ENCODE results near the gene PDE4B.
"Not testable (repeated sequence)": the region's sequence is repeated elsewhere in the genome, so short reads cannot be mapped to it uniquely, and the experiment has no call there.

PDE4B gene

GRCh38 chr1:66401244-66401643 is 608.5 kb downstream of the PDE4B start:
- Histone ChIP-seq H3K4me1 (ENCODE audit: control insufficient read depth in 5 of 5, insufficient read depth in 5 of 5, low read length in 5 of 5) (peaks cover 3 to 19% (median 19%) of the 10 kb centered on the region in 5 donors), H3K36me3 (ENCODE audit: control insufficient read depth in 5 of 5, insufficient read depth in 5 of 5, low read length in 5 of 5) (no peaks in the 10 kb centered on the region), H3K9ac (ENCODE audit: low read length in 5 of 5) (no peak overlapping the region), H3K9me3 (ENCODE audit: control insufficient read depth in 5 of 5, low read length in 5 of 5) (no peaks in the 10 kb centered on the region), H3K27ac (ENCODE audit: low read depth, low read length) (no peak overlapping the region), H3K4me3 (ENCODE audit: low read depth in 1 of 5, low read length in 5 of 5) (no peak overlapping the region), H3K27me3 (ENCODE audit: control insufficient read depth in 5 of 5, insufficient read depth in 4 of 5, low read length in 5 of 5) (peaks cover 0 to 4% (median 0%) of the 10 kb centered on the region in 5 donors)

- H3K27ac ChIP-seq (ENCODE audit: low read depth, low read length): peak overlapping the region; percentile 15
- H3K4me3 ChIP-seq (ENCODE audit: low read depth in 1 of 5, low read length in 5 of 5): no peak overlapping the region
- H3K36me3 ChIP-seq (ENCODE audit: control insufficient read depth in 5 of 5, insufficient read depth in 5 of 5, low read length in 5 of 5): no peaks in the 10 kb centered on the region
- H3K27me3 ChIP-seq (ENCODE audit: control insufficient read depth in 5 of 5, insufficient read depth in 4 of 5, low read length in 5 of 5): peaks cover 0 to 4% (median 0%) of the 10 kb centered on the region in 5 donors
- peak overlapping the region in 1 of 5 donors; percentile 14 for H3K9ac ChIP-seq (ENCODE audit: low read length in 5 of 5)
- peaks cover 3 to 19% (median 19%) of the 10 kb centered on the region in 5 donors for H3K4me1 ChIP-seq (ENCODE audit: control insufficient read depth in 5 of 5, insufficient read depth in 5 of 5, low read length in 5 of 5)
- H3K9me3 ChIP-seq (ENCODE audit: control insufficient read depth in 5 of 5, low read length in 5 of 5): no peaks in the 10 kb centered on the region
Observed at GRCh38 chr1:66402194-66402593, 609.5 kb downstream of the PDE4B start.

GRCh38 chr1:66403007-66403731 is 610.5 kb downstream of the PDE4B start:
- Histone ChIP-seq H3K27ac (ENCODE audit: low read depth, low read length) (peak overlapping the region; percentile 11), H3K4me1 (ENCODE audit: control insufficient read depth in 5 of 5, insufficient read depth in 5 of 5, low read length in 5 of 5) (peaks cover 3 to 19% (median 19%) of the 10 kb centered on the region in 5 donors), H3K9ac (ENCODE audit: low read length in 5 of 5) (no peak overlapping the region)

GRCh38 chr1:66405061-66405460 is 612.4 kb downstream of the PDE4B start:
- H3K4me3 ChIP-seq (ENCODE audit: low read depth in 1 of 5, low read length in 5 of 5): no peak overlapping the region
- H3K27ac ChIP-seq (ENCODE audit: low read depth, low read length): no peak overlapping the region
- H3K27me3 ChIP-seq (ENCODE audit: control insufficient read depth in 5 of 5, insufficient read depth in 4 of 5, low read length in 5 of 5): peaks cover 0 to 4% (median 0%) of the 10 kb centered on the region in 5 donors
- peaks cover 3 to 19% (median 19%) of the 10 kb centered on the region in 5 donors for H3K4me1 ChIP-seq (ENCODE audit: control insufficient read depth in 5 of 5, insufficient read depth in 5 of 5, low read length in 5 of 5)
- no peaks in the 10 kb centered on the region for H3K9me3 ChIP-seq (ENCODE audit: control insufficient read depth in 5 of 5, low read length in 5 of 5)
- H3K9ac ChIP-seq (ENCODE audit: low read length in 5 of 5): no peak overlapping the region
- H3K36me3 ChIP-seq (ENCODE audit: control insufficient read depth in 5 of 5, insufficient read depth in 5 of 5, low read length in 5 of 5): no peaks in the 10 kb centered on the region

More at GRCh38 chr1:66403007-66403731, 610.5 kb downstream of the PDE4B start:
- Histone ChIP-seq H3K36me3 (ENCODE audit: control insufficient read depth in 5 of 5, insufficient read depth in 5 of 5, low read length in 5 of 5) (no peaks in the 10 kb centered on the region), H3K9me3 (ENCODE audit: control insufficient read depth in 5 of 5, low read length in 5 of 5) (no peaks in the 10 kb centered on the region), H3K27me3 (ENCODE audit: control insufficient read depth in 5 of 5, insufficient read depth in 4 of 5, low read length in 5 of 5) (peaks cover 0 to 4% (median 0%) of the 10 kb centered on the region in 5 donors), H3K4me3 (ENCODE audit: low read depth in 1 of 5, low read length in 5 of 5) (no peak overlapping the region)

GRCh38 chr1:66411449-66411848 is 618.8 kb downstream of the PDE4B start:
- H3K9ac ChIP-seq (ENCODE audit: low read length in 5 of 5); H3K27me3 ChIP-seq (ENCODE audit: control insufficient read depth in 5 of 5, insufficient read depth in 4 of 5, low read length in 5 of 5); H3K4me3 ChIP-seq (ENCODE audit: low read depth in 1 of 5, low read length in 5 of 5); H3K36me3 ChIP-seq (ENCODE audit: control insufficient read depth in 5 of 5, insufficient read depth in 5 of 5, low read length in 5 of 5); H3K27ac ChIP-seq (ENCODE audit: low read depth, low read length); H3K4me1 ChIP-seq (ENCODE audit: control insufficient read depth in 5 of 5, insufficient read depth in 5 of 5, low read length in 5 of 5); H3K9me3 ChIP-seq (ENCODE audit: control insufficient read depth in 5 of 5, low read length in 5 of 5): not testable (repeated sequence)

GRCh38 chr1:66412704-66413103 is 620.0 kb downstream of the PDE4B start:
- Histone ChIP-seq H3K36me3 (ENCODE audit: control insufficient read depth in 5 of 5, insufficient read depth in 5 of 5, low read length in 5 of 5) (no peaks in the 10 kb centered on the region), H3K27ac (ENCODE audit: low read depth, low read length) (no peak overlapping the region), H3K27me3 (ENCODE audit: control insufficient read depth in 5 of 5, insufficient read depth in 4 of 5, low read length in 5 of 5) (no peaks in the 10 kb centered on the region), H3K4me3 (ENCODE audit: low read depth in 1 of 5, low read length in 5 of 5) (no peak overlapping the region), H3K9ac (ENCODE audit: low read length in 5 of 5) (no peak overlapping the region), H3K4me1 (ENCODE audit: control insufficient read depth in 5 of 5, insufficient read depth in 5 of 5, low read length in 5 of 5) (no peaks in the 10 kb centered on the region), H3K9me3 (ENCODE audit: control insufficient read depth in 5 of 5, low read length in 5 of 5) (peaks cover 0 to 12% (median 9%) of the 10 kb centered on the region in 5 donors)

- Histone ChIP-seq H3K4me3 (ENCODE audit: low read depth in 1 of 5, low read length in 5 of 5) (no peak overlapping the region), H3K9me3 (ENCODE audit: control insufficient read depth in 5 of 5, low read length in 5 of 5) (peaks cover 0 to 18% (median 10%) of the 10 kb centered on the region in 5 donors), H3K9ac (ENCODE audit: low read length in 5 of 5) (no peak overlapping the region), H3K36me3 (ENCODE audit: control insufficient read depth in 5 of 5, insufficient read depth in 5 of 5, low read length in 5 of 5) (no peaks in the 10 kb centered on the region), H3K27me3 (ENCODE audit: control insufficient read depth in 5 of 5, insufficient read depth in 4 of 5, low read length in 5 of 5) (no peaks in the 10 kb centered on the region), H3K27ac (ENCODE audit: low read depth, low read length) (no peak overlapping the region), H3K4me1 (ENCODE audit: control insufficient read depth in 5 of 5, insufficient read depth in 5 of 5, low read length in 5 of 5) (no peaks in the 10 kb centered on the region)
Observed at GRCh38 chr1:66413136-66413837, 620.6 kb downstream of the PDE4B start.

- H3K9ac ChIP-seq (ENCODE audit: low read length in 5 of 5): no peak overlapping the region
Observed at GRCh38 chr1:66413838-66414175, 621.1 kb downstream of the PDE4B start.

GRCh38 chr1:66415281-66415680 is 622.6 kb downstream of the PDE4B start:
- H3K27ac ChIP-seq (ENCODE audit: low read depth, low read length): no peak overlapping the region
- no peaks in the 10 kb centered on the region for H3K36me3 ChIP-seq (ENCODE audit: control insufficient read depth in 5 of 5, insufficient read depth in 5 of 5, low read length in 5 of 5)
- H3K4me1 ChIP-seq (ENCODE audit: control insufficient read depth in 5 of 5, insufficient read depth in 5 of 5, low read length in 5 of 5): no peaks in the 10 kb centered on the region
- H3K9ac ChIP-seq (ENCODE audit: low read length in 5 of 5): no peak overlapping the region
- no peaks in the 10 kb centered on the region for H3K27me3 ChIP-seq (ENCODE audit: control insufficient read depth in 5 of 5, insufficient read depth in 4 of 5, low read length in 5 of 5)
- H3K9me3 ChIP-seq (ENCODE audit: control insufficient read depth in 5 of 5, low read length in 5 of 5): peaks cover 0 to 19% (median 10%) of the 10 kb centered on the region in 5 donors
- H3K4me3 ChIP-seq (ENCODE audit: low read depth in 1 of 5, low read length in 5 of 5): no peak overlapping the region

More at GRCh38 chr1:66413838-66414175, 621.1 kb downstream of the PDE4B start:
- Histone ChIP-seq H3K27ac (ENCODE audit: low read depth, low read length) (no peak overlapping the region), H3K27me3 (ENCODE audit: control insufficient read depth in 5 of 5, insufficient read depth in 4 of 5, low read length in 5 of 5) (no peaks in the 10 kb centered on the region), H3K36me3 (ENCODE audit: control insufficient read depth in 5 of 5, insufficient read depth in 5 of 5, low read length in 5 of 5) (no peaks in the 10 kb centered on the region), H3K4me1 (ENCODE audit: control insufficient read depth in 5 of 5, insufficient read depth in 5 of 5, low read length in 5 of 5) (no peaks in the 10 kb centered on the region), H3K4me3 (ENCODE audit: low read depth in 1 of 5, low read length in 5 of 5) (no peak overlapping the region), H3K9me3 (ENCODE audit: control insufficient read depth in 5 of 5, low read length in 5 of 5) (peaks cover 0 to 19% (median 10%) of the 10 kb centered on the region in 5 donors)

- Histone ChIP-seq H3K27me3 (ENCODE audit: control insufficient read depth in 5 of 5, insufficient read depth in 4 of 5, low read length in 5 of 5) (no peaks in the 10 kb centered on the region), H3K27ac (ENCODE audit: low read depth, low read length) (no peak overlapping the region), H3K36me3 (ENCODE audit: control insufficient read depth in 5 of 5, insufficient read depth in 5 of 5, low read length in 5 of 5) (no peaks in the 10 kb centered on the region), H3K4me1 (ENCODE audit: control insufficient read depth in 5 of 5, insufficient read depth in 5 of 5, low read length in 5 of 5) (peaks cover 0 to 2% (median 0%) of the 10 kb centered on the region in 5 donors), H3K9me3 (ENCODE audit: control insufficient read depth in 5 of 5, low read length in 5 of 5) (peaks cover 0 to 19% (median 10%) of the 10 kb centered on the region in 5 donors), H3K4me3 (ENCODE audit: low read depth in 1 of 5, low read length in 5 of 5) (no peak overlapping the region), H3K9ac (ENCODE audit: low read length in 5 of 5) (no peak overlapping the region)
Observed at GRCh38 chr1:66415866-66416265, 623.2 kb downstream of the PDE4B start.
